Erythroblast (primary cell): Measurements from ENCODE around the gene PHKA2.

Experiments
- DNase-seq, 2 experiments: peaks; one replicate each; lab custom pipeline; 2025; lab: John Stamatoyannopoulos, UW
- GATA1 ChIP-seq: IDR thresholded peaks from 2 replicates; pipeline ENCODE4 v1.6.1; 2011; ENCODE audit warnings: low read depth, mild to moderate bottlenecking, control low read depth, low read length, moderate library complexity
- POLR2A ChIP-seq: IDR thresholded peaks from 2 replicates; pipeline ENCODE4 v1.6.1; 2011; ENCODE audit warnings: mild to moderate bottlenecking, low read length

Gene PHKA2

DNA sequence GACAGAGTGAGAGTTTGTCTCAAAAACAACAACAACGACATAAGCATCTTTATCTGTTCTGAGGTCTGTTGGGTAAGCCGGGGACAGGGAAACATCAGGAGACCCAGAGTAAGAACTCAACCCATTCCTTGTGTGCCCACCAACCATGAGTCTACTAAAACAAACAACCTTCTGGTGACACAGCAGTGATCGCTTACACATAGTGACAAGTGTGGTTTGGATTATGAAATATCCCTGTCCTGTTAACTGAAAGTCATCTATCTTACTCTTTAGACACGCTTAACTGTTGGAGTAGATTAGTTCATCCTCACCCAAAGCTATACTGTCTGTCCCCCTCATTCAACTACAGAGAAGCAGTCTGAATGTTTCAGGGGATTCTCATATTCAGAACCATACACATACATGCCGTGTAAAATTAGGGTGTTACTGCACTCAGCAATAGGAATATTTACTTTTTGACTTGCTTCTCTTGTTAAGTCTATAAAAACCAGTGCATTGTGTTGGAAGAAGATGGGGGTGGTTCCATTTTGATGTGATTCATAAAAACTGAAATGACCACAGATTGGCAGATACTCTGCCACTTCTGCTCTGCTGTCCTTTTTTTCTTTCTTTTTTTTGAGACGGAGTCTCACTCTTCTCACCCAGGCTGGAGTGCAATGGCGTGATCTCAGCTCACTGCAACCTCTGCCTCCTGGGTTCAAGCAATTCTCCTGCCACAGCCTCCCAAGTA is 27.4 kb downstream of the PHKA2 start:
- peak in 1 of 2 experiments; percentile 15 for DNase-seq
- TF ChIP-seq GATA1 (no peak), POLR2A (no peak)

DNA sequence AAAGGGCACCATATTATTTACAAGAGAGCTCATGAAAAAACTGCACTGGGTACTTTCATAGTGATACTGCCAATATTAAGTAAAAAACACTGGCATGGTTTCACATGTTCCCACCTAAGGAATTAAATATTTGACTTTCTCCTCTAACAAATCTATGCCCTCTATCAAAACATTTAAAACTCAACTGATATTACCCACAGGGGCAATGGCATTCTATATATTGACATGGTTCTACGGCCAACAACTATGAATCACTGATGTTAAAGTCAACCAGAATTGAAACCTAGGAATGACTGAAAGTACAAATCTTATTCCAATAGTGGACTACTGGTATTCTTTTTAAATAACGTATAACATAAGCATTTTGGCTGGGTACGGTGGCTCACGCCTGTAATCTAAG is 28.2 kb downstream of the PHKA2 start:
- no peak for TF ChIP-seq GATA1
- TF ChIP-seq POLR2A, result no peak
- DNase-seq, result no peak

DNA sequence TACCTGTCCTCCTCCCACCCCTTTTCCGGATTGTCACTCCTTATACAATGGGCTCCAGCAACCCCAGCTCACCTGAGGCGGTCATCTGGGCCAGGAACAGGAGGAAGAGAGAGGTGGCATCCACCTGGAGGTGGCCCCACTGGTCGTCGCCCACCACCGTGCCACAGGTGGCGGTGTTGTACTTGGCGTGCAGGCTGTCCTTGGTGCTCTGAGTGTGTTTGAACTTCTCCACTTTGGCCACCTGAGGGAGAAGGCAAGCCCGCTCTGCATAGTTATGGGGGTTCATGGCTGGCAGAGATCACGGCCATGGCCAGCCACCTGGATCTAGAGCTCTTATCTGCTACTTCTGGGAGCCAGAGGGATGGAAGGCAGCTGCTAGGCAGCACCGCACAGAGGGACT is 32.9 kb downstream of the PHKA2 start:
- DNase-seq, result peak in 1 of 2 experiments; percentile 2
- no peak for TF ChIP-seq POLR2A
- TF ChIP-seq GATA1, result no peak

DNA sequence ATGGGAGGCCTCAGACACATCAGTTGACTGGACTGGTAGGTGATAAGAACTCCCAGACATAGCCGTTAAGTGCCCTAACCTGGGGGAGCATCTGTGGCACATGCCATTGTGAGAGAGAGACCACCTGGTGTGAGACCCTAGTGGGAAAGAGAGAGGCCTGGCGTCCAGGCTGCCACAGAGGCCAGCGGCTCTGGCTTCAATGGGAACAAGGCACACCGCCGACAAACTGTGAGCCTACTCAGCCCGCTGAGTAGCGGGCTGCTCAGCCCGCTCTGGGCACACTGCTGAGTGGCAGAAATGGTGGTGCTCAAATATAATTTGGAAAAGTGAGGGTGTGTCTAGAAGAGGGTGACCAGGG is 34.0 kb downstream of the PHKA2 start:
- TF ChIP-seq POLR2A (no peak), GATA1 (no peak)
- DNase-seq, result no peak

DNA sequence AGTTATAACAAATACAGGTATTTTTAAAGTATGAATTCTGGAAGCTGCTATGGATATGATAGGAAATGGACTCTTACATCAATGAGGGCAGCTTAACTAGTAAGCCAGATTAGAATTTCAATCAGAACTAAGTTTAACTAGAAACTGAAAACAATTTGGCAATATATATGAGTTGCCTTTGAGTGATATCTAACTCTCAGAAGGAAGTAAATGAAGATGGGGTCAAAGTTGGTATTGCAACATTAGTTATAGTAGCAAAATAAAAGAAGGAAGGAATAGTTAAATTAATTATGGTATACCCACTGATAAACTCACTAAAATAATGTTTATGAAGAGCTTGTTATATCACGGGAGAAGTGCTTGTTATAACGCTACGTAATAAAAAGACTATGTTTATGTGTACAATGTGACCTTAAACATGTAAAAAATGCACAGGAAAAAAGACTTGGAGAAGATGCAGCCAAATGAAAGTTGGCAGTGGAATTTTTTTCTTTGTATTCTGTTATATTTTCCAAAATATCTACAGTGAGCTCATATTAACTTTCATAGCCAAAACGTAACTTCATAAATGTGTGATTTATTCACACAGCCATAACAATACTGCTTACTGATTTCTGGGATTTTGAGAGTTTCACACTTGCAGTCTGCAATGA is 34.5 kb downstream of the PHKA2 start:
- no peak for DNase-seq
- TF ChIP-seq GATA1 (no peak), POLR2A (no peak)

DNA sequence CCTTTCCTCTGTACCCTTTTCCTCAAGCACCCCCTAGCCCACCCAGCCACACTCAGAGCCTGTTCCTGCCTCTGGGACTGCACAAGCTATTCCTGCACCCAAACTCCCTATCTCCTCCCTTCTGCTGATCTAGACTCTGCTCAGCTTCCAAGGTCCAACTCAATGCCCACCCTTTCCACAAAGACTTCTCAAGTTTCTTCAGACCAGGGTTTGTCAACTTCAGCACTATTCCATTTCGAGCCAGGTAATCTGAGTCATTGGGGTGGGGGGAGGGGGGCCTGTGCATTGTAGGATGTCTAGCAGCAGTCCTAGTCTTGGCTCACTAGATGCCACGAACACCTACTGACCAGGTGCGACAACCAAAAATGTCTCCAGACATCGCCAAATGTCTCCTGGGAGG is 37.3 kb downstream of the PHKA2 start:
- DNase-seq, result no peak
- no peak for TF ChIP-seq GATA1
- no peak for TF ChIP-seq POLR2A

DNA sequence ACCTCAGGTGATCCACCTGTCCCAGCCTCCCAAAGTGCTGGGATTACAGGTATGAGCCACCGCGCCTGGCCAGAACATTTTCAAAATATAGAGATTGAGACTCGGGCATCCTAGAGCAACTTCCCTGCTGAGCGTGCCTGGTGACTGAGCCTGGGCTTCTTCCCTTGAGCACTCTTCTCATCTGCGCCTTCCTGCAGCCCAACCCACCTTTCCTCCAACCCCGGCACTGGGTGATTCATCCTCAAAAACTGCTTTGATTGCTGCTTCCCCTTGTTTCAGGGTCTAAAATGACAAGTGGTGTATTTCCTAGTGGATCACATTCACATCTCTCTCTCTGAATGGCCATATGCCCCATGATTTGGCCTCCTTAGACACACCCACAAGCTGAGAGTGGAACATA is 37.8 kb downstream of the PHKA2 start:
- no peak for DNase-seq
- no peak for TF ChIP-seq POLR2A
- TF ChIP-seq GATA1, result no peak

DNA sequence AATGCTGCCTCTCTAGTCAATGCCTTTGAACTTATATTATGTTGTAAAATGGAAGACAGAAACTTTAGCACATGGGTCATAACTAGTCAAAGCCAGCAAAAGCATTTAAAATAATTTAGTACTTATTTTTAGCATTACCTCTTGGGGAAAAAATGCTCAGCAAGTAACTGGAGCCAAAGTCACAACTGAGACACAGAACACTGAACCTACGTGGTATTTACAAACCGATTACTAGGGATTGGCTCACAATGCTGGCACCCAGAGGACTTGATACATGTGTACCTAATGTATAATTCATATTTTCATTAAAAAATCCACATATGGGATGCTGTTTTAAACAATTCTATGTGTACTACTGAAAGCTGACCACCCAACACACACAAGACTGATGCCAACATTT is 38.4 kb downstream of the PHKA2 start:
- TF ChIP-seq GATA1 (no peak), POLR2A (no peak)
- no peak for DNase-seq

DNA sequence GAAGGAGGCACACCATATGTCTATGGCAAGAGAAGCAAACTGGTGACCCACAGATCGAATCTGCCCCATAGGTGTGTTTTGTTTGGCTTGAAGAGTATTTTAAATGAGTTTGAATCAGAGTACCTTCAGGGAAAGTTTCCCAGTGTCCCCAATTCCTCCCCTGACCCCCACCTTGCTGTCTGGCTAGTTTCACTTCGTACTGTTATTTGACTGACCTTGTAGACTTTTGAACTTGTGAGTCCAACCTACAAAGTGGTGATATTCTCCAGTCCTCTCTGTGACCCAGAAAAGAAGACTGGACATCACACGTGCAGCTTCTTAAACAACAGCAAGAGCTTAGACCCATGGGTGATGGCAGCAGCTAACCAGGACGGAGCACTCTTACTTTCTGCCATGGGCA is 39.4 kb downstream of the PHKA2 start:
- no peak for TF ChIP-seq POLR2A
- no peak for TF ChIP-seq GATA1
- no peak for DNase-seq

DNA sequence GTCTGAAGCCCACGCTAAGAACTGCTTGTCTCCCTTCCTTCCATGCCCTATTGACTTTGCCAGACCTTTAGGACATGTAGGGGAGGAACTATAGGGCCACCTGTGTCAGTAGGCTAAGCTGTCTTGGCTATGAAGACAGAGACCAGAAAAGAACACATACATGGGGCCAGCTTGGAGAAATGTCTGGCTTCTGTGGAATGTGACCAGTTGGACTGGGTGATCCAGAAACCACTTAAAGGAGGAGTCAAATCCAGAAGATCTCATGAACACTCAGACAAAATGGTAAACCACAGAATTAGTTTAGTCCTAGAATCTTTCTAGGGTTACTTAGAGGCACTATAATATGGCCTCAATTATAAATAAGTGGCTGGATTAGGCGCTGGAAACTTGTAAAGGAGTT is 42.0 kb downstream of the PHKA2 start:
- no peak for TF ChIP-seq GATA1
- TF ChIP-seq POLR2A, result no peak
- no peak for DNase-seq

DNA sequence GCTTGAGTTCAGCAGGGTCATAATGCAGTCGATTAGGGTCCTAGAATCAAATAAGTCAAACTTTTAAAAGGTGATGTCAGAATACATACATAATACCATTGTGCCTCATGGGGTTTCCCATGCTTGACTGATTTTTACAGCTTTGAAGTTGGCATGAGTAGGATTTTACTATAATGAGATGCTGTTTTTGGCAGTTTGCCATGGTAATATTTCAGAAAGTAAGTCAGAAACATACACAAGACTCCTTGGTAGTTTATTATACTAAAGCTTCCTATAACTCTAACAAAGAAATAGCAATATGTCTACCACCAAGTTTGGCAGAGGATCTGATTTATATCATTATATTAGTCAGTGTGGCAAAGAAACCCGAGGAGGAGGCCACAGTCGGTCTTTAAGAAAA is 45.2 kb downstream of the PHKA2 start:
- peak in 1 of 2 experiments; percentile 0 for DNase-seq
- TF ChIP-seq POLR2A, result no peak
- TF ChIP-seq GATA1, result no peak

DNA sequence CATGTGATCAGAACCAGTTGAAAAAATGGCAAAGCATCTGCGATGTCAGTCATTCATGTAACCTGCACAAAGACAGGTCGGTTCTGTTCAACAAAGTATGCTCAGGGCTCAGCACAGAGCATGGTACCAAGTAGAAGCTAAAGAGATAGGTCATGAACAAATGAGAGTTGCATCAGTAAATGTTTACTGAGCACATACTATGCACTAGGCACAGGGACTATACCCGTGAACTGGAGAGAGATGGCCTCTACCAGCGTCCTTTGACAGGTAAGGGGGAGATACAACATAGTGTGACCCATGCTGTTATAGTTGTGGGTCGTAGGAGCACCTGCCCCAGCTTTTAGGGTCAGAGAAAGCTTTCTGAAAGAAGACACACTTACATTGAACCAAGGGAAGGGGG is 46.7 kb downstream of the PHKA2 start:
- no peak for DNase-seq
- TF ChIP-seq POLR2A (no peak), GATA1 (no peak)

DNA sequence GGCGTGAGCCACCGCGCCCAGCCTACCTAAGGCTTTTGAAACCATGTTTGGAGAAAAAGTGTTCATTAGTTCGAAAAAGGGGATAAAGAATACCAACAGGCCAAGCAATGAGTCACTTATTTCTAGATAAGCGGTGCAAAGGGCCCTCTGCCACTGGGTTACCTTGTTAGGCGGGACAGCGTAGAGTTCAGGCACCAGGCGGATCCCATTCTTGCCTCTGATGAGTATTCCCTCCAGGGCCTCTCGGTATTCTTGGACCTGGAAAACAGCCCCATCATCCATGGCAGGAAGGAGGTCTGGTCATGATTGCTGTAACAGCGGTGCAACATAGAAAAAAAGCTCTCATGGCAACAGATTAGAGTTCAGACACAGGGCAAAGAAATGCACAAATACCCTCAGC is 48.0 kb downstream of the PHKA2 start:
- no peak for DNase-seq
- TF ChIP-seq GATA1, result no peak
- no peak for TF ChIP-seq POLR2A

DNA sequence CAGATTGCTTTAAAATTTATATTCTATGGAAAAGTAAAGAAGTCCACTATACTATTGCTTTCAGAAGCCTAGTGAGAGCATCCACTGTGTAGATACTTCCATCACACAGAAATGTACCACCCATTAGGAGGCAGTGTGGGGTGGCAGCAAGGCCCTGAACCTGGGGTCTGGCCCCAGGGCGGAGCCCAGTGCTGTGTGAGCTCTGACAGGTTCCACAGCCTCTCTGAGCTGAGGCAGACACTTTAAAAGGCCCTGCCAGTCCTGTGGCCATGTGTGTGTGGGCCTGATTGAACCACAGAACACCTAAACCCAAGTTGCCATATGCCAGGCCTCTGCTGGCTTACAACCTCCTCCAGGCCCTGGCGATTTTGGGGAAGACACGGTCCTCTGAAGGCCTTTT is 49.2 kb downstream of the PHKA2 start:
- TF ChIP-seq POLR2A, result no peak
- no peak for TF ChIP-seq GATA1
- DNase-seq, result no peak

DNA sequence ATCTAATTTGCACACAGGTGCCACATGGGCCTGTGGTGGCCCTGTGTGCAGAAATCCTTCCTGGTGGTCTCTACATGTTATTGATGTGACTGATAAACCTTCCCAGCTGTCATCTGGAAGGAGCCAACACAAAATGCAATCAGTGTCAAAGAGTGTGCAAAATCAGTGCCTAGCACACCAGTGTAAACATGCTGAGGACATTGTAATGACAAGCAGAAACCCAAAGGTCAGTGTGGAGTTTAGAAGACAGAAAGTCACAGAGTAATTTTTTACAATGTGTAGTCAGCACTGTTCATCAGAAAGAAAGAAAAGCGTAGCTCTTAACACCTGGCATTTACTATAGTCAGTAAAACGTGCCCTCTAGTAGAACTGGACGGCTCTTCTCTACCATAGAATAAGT is 50.3 kb downstream of the PHKA2 start:
- no peak for DNase-seq
- TF ChIP-seq POLR2A, result no peak
- TF ChIP-seq GATA1, result no peak
